ENCODE measurements around the gene RPH3AL. TPM values are rescaled to one million over a fixed set of nuclear protein-coding genes. Genes with fewer than 3 reads are reported as not detected.
A peak's percentile ranks its signal among the peaks of the same experiment; 100 is the strongest.

The RPH3AL gene
- total RNA-seq, 6 donors from 2014 or later, result 33.6 to 93.2 (median 54.3) TPM

DNA sequence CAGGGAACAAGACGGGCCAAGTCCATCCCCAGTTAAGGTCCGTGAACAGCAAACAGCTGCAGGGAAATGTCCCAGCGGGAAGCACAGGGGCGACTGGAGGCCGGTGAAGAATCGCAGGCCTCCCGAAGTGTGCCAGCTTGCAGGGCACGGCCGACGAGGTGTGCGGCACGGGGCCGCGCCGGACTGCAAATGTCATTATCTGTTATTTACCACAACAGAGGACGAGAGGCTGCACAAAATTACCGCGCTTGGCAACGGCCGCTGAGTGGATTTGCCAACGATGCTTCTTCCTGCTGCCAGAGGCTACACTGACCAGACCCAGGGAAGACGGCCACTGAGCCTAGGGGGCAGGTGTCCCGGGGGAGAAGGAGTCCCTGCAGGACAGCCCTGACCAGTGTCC is 53.1 kb downstream of the RPH3AL start:
- Histone ChIP-seq H3K9me3 (no peaks in the 10 kb centered on the region), H3K4me3 (no peak overlapping the region), H3K4me1 (peaks cover 0 to 14% (median 5%) of the 10 kb centered on the region in 4 donors), H3K27me3 (no peaks in the 10 kb centered on the region), H3K36me3 (peaks cover 0 to 7% (median 1%) of the 10 kb centered on the region in 4 donors), H3K27ac (no peak overlapping the region)
- no peak for ATAC-seq (ENCODE audit: low FRiP score in 2 of 2)
- no peak for TF ChIP-seq POLR2A (IDR thresholded peaks at IDR 0.05)
- TF ChIP-seq EP300 (IDR thresholded peaks at IDR 0.05), result no peak
- TF ChIP-seq, protein P1, sequence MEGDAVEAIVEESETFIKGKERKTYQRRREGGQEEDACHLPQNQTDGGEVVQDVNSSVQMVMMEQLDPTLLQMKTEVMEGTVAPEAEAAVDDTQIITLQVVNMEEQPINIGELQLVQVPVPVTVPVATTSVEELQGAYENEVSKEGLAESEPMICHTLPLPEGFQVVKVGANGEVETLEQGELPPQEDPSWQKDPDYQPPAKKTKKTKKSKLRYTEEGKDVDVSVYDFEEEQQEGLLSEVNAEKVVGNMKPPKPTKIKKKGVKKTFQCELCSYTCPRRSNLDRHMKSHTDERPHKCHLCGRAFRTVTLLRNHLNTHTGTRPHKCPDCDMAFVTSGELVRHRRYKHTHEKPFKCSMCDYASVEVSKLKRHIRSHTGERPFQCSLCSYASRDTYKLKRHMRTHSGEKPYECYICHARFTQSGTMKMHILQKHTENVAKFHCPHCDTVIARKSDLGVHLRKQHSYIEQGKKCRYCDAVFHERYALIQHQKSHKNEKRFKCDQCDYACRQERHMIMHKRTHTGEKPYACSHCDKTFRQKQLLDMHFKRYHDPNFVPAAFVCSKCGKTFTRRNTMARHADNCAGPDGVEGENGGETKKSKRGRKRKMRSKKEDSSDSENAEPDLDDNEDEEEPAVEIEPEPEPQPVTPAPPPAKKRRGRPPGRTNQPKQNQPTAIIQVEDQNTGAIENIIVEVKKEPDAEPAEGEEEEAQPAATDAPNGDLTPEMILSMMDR (IDR thresholded peaks at IDR 0.05), result no peak
- no peak for TF ChIP-seq POLR2AphosphoS5 (IDR thresholded peaks at IDR 0.05)
- WGBS, 2 donors, result 85 to 87% methylated on average over 22 to 23 of the region's 23 CpGs
- DNase-seq, result peak in 1 of 2 donors; percentile 58

DNA sequence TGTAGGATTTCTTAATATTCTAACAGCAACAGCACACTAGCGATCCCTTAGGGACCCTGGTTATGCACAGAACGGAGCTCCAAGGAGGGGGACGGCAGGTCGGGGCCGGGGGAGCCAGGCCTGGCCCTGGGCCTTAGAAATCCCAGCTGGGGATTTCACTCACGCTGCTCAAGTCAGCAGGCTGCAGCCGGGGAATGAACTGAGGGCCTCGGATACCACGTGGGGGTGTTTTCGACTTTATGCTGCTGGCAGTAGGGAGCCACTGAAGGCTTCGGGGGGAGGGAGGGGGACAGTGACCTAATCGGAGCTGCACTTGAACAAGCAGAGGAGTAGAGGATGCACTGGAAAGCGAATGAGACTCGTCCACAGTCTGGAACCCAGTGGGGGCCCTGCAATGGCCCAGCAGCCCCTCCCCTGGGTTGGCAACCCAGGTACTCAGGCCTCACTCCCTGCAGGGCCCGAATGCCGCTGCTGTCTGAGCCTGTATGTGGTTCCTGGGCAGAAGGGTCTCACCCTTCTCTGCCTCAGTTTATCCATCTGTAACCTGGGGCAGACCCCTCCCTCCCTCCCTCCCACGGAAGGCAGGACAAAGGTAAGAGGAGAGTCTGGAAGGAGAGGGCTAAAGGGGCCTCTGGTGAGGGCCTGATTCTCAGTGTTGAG is 53.7 kb downstream of the RPH3AL start:
- Histone ChIP-seq H3K4me1 (peaks cover 0 to 14% (median 4%) of the 10 kb centered on the region in 4 donors), H3K9me3 (no peaks in the 10 kb centered on the region), H3K27me3 (no peaks in the 10 kb centered on the region), H3K27ac (no peak overlapping the region), H3K36me3 (peaks cover 0 to 11% (median 2%) of the 10 kb centered on the region in 4 donors), H3K4me3 (no peak overlapping the region)
- TF ChIP-seq POLR2AphosphoS5 (IDR thresholded peaks at IDR 0.05) (no peak), EP300 (IDR thresholded peaks at IDR 0.05) (no peak), POLR2A (IDR thresholded peaks at IDR 0.05) (no peak)
- TF ChIP-seq, protein P1 (IDR thresholded peaks at IDR 0.05), result no peak
- WGBS, 2 donors, result 59 to 73% methylated on average over 7 to 17 of the region's 17 CpGs
- ATAC-seq (ENCODE audit: low FRiP score in 2 of 2) (peak; percentile 17 to 43), DNase-seq (peak in 1 of 2 donors; percentile 68)

DNA sequence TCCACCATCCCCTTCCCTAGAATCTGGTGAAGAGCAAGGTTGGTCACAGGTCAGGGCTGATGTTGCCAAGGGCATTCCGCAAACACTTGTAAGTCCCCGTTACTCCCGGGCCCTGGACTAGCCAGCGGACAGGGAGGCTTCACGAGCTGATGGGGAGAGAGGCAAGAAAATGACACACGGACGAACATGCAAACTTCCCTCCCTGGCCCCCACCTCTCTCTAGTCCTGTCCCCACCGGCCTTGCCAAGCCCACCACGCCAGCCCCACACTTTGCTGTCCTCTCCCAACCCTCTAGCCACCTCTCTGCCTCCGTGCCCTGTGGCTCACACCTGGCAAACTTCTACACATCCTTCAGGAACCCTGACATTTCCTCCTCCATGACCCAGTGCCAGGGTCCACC is 54.8 kb downstream of the RPH3AL start:
- DNase-seq (no peak), ATAC-seq (ENCODE audit: low FRiP score in 2 of 2) (no peak)
- Histone ChIP-seq H3K4me3 (no peak overlapping the region), H3K36me3 (peaks cover 0 to 15% (median 3%) of the 10 kb centered on the region in 4 donors), H3K9me3 (no peaks in the 10 kb centered on the region), H3K4me1 (peaks cover 0 to 12% (median 4%) of the 10 kb centered on the region in 4 donors), H3K27ac (no peak overlapping the region), H3K27me3 (no peaks in the 10 kb centered on the region)
- WGBS, 2 donors, result 91 to 94% methylated on average over 10 of the region's 10 CpGs
- TF ChIP-seq POLR2A (IDR thresholded peaks at IDR 0.05), result no peak

DNA sequence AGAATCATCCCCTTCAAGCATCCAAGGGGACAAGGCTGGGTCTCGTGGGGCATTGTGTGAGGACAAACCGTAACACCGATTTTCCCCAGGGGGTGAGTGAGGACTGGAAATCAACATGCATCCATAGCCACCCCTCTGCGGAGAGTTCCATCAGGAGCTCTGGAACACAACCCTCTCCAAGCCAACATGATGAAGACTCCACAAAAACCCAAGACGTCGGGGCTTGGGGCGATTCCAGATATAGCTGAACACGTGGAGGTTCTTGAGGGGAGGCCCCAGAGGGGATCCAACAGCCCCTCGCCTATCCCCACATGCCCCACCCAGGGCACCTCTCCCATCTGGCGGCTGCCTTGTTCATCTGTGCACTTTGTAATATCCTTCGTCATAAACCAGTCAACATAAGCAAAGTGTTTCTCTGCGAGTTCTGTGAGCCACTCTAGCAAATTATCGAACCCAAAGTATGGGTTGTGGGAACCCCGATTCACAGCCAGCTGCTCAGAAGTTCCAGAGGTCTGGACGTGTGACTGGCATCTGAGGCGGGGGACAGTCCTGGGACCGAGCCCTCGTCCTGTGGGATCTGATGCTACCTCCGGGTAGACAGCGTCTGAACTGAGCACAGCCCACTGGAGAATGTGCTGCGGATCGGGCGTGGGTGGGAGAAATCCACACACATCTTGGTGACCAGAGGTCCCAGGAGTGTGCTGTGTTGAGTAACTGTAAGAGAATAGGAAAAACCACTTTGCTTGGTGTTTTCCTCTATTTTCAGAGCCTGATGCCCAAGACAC is 55.5 kb downstream of the RPH3AL start:
- ATAC-seq (ENCODE audit: low FRiP score in 2 of 2) (no peak), DNase-seq (peak in 1 of 2 donors; percentile 12)
- WGBS, 2 donors, result 92% methylated on average over 23 of the region's 23 CpGs

DNA sequence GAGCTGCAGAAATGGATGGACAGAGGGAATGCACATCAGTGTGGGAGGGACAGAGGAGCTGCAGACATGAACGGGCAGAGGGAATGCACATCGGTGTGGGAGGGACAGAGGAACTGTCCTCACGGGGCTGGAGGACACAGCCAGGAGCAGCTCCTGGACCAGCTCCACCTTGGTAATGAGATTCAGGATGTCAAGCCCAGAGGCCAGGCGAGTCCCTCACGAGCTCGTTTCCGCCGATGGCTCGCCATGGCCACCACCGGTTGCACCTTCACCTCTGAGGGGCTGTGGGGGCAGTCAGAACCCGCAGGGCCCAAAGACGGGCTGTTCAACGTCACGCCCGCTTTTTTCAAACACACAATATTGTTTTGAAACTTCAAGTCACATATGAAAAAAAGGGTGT is 56.2 kb downstream of the RPH3AL start:
- Histone ChIP-seq H3K36me3 (peaks cover 0 to 17% (median 3%) of the 10 kb centered on the region in 4 donors), H3K4me3 (no peak overlapping the region), H3K9me3 (no peaks in the 10 kb centered on the region), H3K27ac (no peak overlapping the region), H3K27me3 (no peaks in the 10 kb centered on the region), H3K4me1 (no peaks in the 10 kb centered on the region)
- TF ChIP-seq EP300 (IDR thresholded peaks at IDR 0.05), result no peak
- TF ChIP-seq POLR2A (IDR thresholded peaks at IDR 0.05), result no peak
- no peak for TF ChIP-seq POLR2AphosphoS5 (IDR thresholded peaks at IDR 0.05)
- TF ChIP-seq, protein P1 (IDR thresholded peaks at IDR 0.05), result no peak
- WGBS, 2 donors, result 85 to 88% methylated on average over 15 of the region's 15 CpGs
- no peak for ATAC-seq (ENCODE audit: low FRiP score in 2 of 2)
- DNase-seq, result peak in 1 of 2 donors; percentile 6

More for the DNA sequence above, 55.5 kb downstream of the RPH3AL start:
- no peak overlapping the region for H3K4me3 ChIP-seq
- TF ChIP-seq POLR2AphosphoS5 (IDR thresholded peaks at IDR 0.05), result no peak
- no peak for TF ChIP-seq EP300 (IDR thresholded peaks at IDR 0.05)
- TF ChIP-seq, protein P1 (IDR thresholded peaks at IDR 0.05), result no peak
- TF ChIP-seq POLR2A (IDR thresholded peaks at IDR 0.05), result no peak
- no peaks in the 10 kb centered on the region for H3K27me3 ChIP-seq
- no peaks in the 10 kb centered on the region for H3K9me3 ChIP-seq
- H3K4me1 ChIP-seq, result peaks cover 0 to 5% (median under 1%) of the 10 kb centered on the region in 4 donors
- no peak overlapping the region for H3K27ac ChIP-seq
- H3K36me3 ChIP-seq, result peaks cover 0 to 17% (median 3%) of the 10 kb centered on the region in 4 donors
